HG03097 (cell line): Measurements from ENCODE around the gene CXCR3.
"Not testable (repeated sequence)": the region's sequence is repeated elsewhere in the genome, so short reads cannot be mapped to it uniquely, and the experiment has no call there.

ENCODE experiments used
- ATAC-seq: cut with Tn5 transposase; IDR thresholded peaks from one replicate; pipeline ENCODE4 v1.9.1; 2021; ENCODE audit not compliant: unreplicated experiment, low FRiP score

CXCR3 gene

GRCh38 chrX:71615056-71615455, 3.3 kb downstream of the CXCR3 start:
- ATAC-seq: no peak

- no peak for ATAC-seq
These were observed 6.1 kb downstream of the CXCR3 start for GRCh38 chrX:71612256-71612655.

- not testable (repeated sequence) for ATAC-seq
These were observed 6.6 kb downstream of the CXCR3 start for GRCh38 chrX:71611736-71612135.

- ATAC-seq: no peak
These were observed 9.1 kb downstream of the CXCR3 start for GRCh38 chrX:71609095-71609750.

GRCh38 chrX:71607488-71607887, 10.8 kb downstream of the CXCR3 start:
- ATAC-seq: no peak

DNA sequence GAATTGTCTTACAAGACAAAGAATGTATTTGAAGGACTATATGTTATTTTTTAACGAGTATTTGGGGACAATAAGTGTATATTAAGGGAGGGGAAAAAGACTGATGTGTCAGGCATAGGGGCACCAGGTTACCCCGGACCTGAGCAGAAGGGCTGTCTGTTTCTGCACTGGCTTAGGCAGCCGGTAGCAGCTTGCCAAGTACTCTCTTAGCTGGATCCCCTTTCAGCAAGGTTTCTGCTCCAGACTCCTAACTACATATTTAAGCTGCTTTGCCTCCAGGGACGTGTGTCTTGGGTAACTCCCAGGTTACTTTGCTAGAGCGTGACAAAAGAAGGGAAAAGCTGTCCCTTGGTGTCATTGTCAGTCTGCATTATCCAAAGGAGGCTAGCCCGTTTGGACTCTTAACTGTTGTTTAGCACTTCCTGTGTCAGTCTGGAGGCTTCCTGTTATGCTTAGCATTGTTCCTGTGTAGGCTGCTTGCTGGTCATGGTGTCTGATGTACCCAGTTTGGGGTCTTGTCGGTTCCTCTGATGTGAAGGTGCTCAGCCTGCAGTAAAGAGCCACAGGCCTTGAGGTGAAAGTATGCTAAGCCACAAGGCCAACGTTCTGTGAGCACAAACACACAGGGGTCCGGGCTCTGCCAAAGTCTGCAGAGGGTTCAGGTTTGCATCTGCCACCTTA, 11.6 kb downstream of the CXCR3 start:
- no peak for ATAC-seq

GRCh38 chrX:71604796-71605568, 13.3 kb downstream of the CXCR3 start:
- ATAC-seq: no peak

- no peak for ATAC-seq
These were observed 14.2 kb downstream of the CXCR3 start for GRCh38 chrX:71604141-71604540.

DNA sequence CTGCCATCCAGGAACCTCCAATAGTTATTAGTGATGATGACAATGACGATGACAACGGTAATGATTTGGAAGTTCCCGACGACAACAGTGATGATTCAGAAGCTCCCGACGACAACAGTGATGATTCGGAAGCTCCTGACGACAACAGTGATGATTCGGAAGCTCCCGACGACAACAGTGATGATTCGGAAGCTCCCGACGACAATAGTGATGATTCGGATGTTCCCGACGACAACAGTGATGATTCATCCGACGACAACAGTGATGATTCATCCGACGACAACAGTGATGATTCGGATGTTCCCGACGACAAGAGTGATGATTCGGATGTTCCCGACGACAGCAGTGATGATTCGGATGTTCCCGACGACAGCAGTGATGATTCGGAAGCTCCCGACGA, 14.7 kb downstream of the CXCR3 start:
- ATAC-seq: no peak

DNA sequence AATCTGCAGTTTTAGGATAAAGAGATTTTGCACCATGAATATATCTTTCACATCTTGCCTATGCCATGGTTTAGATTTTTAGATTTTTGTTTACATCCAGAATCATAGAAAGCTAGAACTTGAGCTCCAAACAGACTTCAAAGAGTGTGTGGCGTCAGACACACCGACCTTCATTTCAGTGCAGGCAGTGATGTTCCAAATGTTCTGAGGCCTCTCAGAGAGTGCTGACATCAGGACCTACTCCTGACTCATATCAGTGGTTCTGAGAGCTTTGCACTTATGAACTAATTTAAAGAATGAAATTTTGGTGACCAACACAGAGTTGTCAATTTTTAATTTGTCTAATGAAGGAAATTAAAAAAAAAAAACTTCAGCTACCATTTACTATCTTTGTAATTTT, 18.3 kb downstream of the CXCR3 start:
- no peak for ATAC-seq

DNA sequence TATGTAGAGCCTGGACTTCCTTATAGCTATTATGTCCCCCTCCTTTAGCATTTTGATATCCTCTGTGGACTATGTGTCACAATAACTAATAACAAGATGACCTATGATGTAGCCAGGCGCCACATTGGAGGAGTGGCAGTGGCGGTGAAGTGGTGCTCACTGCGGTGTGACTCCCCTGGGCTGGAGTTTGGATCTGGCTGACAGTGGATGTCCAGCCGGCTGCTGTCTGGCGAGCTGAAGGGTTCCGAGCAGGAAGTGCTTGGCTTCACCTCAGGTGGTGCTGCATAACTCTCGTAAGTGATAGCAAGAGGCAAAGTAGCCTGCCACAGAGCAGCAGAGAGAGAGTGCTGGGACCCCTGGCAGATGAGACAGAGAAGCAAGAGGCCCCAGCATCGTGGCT, 25.1 kb downstream of the CXCR3 start:
- ATAC-seq: not testable (repeated sequence)

DNA sequence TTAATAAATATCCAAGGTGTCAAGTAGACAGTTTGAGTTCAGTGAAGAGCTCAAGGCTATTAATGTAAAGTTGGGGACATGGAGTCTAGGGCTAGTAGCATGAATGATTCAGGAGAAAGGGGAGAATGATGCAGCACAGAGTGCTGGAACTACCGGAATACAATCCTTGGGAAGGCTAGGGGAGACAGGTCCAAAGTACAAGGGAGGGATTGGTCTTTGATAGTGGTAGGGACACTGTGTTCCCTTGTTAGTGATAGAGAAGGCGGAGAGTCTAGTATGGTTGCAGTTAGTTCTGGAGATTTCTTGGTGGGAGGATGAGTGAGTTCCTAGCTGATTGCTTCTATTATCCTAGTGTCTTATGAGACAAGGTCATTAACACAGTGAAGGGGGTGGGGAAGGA, 31.4 kb downstream of the CXCR3 start:
- ATAC-seq: no peak

- no peak for ATAC-seq
These were observed 37.1 kb downstream of the CXCR3 start for GRCh38 chrX:71581210-71581609.

- no peak for ATAC-seq
These were observed 38.3 kb downstream of the CXCR3 start for GRCh38 chrX:71579990-71580380.

GRCh38 chrX:71579136-71579989, 38.9 kb downstream of the CXCR3 start:
- no peak for ATAC-seq

- no peak for ATAC-seq
These were observed 39.8 kb downstream of the CXCR3 start, which contains the start of gene GCNA for GRCh38 chrX:71578253-71579135. Gene GCNA, plus strand, starts transcription at chrX:71578437. Its CDS starts 2,385 bp downstream, at chrX:71580822.

GRCh38 chrX:71577682-71578081, 40.6 kb downstream of the CXCR3 start:
- no peak for ATAC-seq

DNA sequence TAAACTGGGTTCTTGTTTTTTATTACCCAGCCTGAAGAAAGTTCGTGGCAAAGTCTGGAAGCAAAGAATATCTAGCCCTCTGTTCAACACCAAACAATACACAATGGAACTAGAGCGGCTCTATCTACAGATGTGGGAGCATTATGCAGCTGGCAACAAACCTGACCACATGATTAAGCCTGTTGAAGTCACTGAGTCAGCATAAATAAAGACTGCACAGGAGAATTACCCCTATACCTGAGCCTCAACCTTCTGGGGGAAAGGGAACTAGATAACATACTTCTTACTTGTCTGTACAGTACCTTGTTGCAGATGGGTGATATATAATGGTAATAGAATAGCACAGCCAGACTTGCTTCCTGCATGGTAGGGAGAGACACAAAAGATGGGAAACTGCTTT, 44.7 kb downstream of the CXCR3 start:
- ATAC-seq: no peak

DNA sequence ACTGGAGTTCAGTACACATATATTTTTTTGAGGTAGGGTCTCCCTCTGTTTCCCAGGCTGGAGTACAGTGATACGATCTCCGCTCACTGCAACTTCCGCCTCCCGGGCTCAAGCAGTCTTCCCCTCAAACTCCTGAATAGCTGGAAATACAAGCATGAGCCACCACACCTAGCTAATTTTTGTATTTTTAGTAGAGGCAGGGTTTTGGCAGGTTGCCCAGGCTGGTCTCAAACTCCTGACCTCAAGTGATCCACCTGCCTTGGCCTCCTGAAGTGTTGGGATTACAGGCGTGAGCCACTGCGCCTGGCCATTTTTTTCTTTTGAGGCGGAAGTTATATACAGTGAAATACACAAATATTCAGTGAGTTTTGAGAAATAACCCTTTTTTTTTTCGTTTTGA, 46.9 kb downstream of the CXCR3 start:
- not testable (repeated sequence) for ATAC-seq
